Measurements from ENCODE around the gene ABCA9. TPM values are rescaled to one million over a fixed set of nuclear protein-coding genes. Genes with fewer than 3 reads are reported as not detected.

Gene ABCA9, protein sequence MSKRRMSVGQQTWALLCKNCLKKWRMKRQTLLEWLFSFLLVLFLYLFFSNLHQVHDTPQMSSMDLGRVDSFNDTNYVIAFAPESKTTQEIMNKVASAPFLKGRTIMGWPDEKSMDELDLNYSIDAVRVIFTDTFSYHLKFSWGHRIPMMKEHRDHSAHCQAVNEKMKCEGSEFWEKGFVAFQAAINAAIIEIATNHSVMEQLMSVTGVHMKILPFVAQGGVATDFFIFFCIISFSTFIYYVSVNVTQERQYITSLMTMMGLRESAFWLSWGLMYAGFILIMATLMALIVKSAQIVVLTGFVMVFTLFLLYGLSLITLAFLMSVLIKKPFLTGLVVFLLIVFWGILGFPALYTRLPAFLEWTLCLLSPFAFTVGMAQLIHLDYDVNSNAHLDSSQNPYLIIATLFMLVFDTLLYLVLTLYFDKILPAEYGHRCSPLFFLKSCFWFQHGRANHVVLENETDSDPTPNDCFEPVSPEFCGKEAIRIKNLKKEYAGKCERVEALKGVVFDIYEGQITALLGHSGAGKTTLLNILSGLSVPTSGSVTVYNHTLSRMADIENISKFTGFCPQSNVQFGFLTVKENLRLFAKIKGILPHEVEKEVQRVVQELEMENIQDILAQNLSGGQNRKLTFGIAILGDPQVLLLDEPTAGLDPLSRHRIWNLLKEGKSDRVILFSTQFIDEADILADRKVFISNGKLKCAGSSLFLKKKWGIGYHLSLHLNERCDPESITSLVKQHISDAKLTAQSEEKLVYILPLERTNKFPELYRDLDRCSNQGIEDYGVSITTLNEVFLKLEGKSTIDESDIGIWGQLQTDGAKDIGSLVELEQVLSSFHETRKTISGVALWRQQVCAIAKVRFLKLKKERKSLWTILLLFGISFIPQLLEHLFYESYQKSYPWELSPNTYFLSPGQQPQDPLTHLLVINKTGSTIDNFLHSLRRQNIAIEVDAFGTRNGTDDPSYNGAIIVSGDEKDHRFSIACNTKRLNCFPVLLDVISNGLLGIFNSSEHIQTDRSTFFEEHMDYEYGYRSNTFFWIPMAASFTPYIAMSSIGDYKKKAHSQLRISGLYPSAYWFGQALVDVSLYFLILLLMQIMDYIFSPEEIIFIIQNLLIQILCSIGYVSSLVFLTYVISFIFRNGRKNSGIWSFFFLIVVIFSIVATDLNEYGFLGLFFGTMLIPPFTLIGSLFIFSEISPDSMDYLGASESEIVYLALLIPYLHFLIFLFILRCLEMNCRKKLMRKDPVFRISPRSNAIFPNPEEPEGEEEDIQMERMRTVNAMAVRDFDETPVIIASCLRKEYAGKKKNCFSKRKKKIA (N-terminal part only)
- not detected in 3 replicates for total RNA-seq (2021)
- percentile 13 among the genes with signal in this experiment for Bru-seq, nascent RNA
- long read RNA-seq, experiment 1: 0 reads
- long read RNA-seq, experiment 2: 0 reads
- long read RNA-seq, experiment 3: 0 reads

- POLR2A ChIA-PET: no interaction called here
- CTCF ChIA-PET: no interaction called here
- Mint-ChIP-seq H3K4me1 (peaks cover 4% of the 10 kb centered on the region; the same call in 1 of the 2 replicates), H3K4me3 (no peak within 1 kb of the TSS), H3K27ac (no peak within 1 kb of the TSS), H3K9me3 (no peaks in the 10 kb centered on the region), H3K36me3 (no peaks in the 10 kb centered on the region), H3K27me3 (ENCODE audit: low read depth) (no peaks in the 10 kb centered on the region)
- DNase-seq (ENCODE audit: low spot score) (no peak), ATAC-seq (no peak)
- no peak for TF ChIP-seq ZNF317 (CRISPR knock-in tag; IDR thresholded peaks at IDR 0.05; ENCODE audit: borderline replicate concordance, low read depth)
- TF ChIP-seq, protein P1, sequence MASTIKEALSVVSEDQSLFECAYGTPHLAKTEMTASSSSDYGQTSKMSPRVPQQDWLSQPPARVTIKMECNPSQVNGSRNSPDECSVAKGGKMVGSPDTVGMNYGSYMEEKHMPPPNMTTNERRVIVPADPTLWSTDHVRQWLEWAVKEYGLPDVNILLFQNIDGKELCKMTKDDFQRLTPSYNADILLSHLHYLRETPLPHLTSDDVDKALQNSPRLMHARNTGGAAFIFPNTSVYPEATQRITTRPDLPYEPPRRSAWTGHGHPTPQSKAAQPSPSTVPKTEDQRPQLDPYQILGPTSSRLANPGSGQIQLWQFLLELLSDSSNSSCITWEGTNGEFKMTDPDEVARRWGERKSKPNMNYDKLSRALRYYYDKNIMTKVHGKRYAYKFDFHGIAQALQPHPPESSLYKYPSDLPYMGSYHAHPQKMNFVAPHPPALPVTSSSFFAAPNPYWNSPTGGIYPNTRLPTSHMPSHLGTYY (CRISPR knock-in tag; IDR thresholded peaks at IDR 0.05): no peak
- TF ChIP-seq, protein P2, sequence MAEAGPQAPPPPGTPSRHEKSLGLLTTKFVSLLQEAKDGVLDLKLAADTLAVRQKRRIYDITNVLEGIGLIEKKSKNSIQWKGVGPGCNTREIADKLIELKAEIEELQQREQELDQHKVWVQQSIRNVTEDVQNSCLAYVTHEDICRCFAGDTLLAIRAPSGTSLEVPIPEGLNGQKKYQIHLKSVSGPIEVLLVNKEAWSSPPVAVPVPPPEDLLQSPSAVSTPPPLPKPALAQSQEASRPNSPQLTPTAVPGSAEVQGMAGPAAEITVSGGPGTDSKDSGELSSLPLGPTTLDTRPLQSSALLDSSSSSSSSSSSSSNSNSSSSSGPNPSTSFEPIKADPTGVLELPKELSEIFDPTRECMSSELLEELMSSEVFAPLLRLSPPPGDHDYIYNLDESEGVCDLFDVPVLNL (CRISPR knock-in tag; IDR thresholded peaks at IDR 0.05; ENCODE audit: borderline replicate concordance, low read depth): no peak
- TF ChIP-seq IRF1 (CRISPR knock-in tag; IDR thresholded peaks at IDR 0.05): no peak
- no peak for TF ChIP-seq NR1H2 (CRISPR knock-in tag; IDR thresholded peaks at IDR 0.05)
- TF ChIP-seq ZNF232 (CRISPR knock-in tag; IDR thresholded peaks at IDR 0.05): no peak
- TF ChIP-seq, protein P3, sequence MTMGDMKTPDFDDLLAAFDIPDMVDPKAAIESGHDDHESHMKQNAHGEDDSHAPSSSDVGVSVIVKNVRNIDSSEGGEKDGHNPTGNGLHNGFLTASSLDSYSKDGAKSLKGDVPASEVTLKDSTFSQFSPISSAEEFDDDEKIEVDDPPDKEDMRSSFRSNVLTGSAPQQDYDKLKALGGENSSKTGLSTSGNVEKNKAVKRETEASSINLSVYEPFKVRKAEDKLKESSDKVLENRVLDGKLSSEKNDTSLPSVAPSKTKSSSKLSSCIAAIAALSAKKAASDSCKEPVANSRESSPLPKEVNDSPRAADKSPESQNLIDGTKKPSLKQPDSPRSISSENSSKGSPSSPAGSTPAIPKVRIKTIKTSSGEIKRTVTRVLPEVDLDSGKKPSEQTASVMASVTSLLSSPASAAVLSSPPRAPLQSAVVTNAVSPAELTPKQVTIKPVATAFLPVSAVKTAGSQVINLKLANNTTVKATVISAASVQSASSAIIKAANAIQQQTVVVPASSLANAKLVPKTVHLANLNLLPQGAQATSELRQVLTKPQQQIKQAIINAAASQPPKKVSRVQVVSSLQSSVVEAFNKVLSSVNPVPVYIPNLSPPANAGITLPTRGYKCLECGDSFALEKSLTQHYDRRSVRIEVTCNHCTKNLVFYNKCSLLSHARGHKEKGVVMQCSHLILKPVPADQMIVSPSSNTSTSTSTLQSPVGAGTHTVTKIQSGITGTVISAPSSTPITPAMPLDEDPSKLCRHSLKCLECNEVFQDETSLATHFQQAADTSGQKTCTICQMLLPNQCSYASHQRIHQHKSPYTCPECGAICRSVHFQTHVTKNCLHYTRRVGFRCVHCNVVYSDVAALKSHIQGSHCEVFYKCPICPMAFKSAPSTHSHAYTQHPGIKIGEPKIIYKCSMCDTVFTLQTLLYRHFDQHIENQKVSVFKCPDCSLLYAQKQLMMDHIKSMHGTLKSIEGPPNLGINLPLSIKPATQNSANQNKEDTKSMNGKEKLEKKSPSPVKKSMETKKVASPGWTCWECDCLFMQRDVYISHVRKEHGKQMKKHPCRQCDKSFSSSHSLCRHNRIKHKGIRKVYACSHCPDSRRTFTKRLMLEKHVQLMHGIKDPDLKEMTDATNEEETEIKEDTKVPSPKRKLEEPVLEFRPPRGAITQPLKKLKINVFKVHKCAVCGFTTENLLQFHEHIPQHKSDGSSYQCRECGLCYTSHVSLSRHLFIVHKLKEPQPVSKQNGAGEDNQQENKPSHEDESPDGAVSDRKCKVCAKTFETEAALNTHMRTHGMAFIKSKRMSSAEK (CRISPR knock-in tag; IDR thresholded peaks at IDR 0.05; ENCODE audit: borderline replicate concordance): no peak
- TF ChIP-seq, protein P4, sequence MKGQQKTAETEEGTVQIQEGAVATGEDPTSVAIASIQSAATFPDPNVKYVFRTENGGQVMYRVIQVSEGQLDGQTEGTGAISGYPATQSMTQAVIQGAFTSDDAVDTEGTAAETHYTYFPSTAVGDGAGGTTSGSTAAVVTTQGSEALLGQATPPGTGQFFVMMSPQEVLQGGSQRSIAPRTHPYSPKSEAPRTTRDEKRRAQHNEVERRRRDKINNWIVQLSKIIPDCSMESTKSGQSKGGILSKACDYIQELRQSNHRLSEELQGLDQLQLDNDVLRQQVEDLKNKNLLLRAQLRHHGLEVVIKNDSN (CRISPR knock-in tag; IDR thresholded peaks at IDR 0.05): no peak
- TF ChIP-seq SP1 (CRISPR knock-in tag; conservative IDR thresholded peaks at IDR 0.05): no peak
- no peak for TF ChIP-seq JUN (CRISPR knock-in tag; IDR thresholded peaks at IDR 0.05)
- TF ChIP-seq, protein P5, sequence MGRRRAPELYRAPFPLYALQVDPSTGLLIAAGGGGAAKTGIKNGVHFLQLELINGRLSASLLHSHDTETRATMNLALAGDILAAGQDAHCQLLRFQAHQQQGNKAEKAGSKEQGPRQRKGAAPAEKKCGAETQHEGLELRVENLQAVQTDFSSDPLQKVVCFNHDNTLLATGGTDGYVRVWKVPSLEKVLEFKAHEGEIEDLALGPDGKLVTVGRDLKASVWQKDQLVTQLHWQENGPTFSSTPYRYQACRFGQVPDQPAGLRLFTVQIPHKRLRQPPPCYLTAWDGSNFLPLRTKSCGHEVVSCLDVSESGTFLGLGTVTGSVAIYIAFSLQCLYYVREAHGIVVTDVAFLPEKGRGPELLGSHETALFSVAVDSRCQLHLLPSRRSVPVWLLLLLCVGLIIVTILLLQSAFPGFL (CRISPR knock-in tag; IDR thresholded peaks at IDR 0.05; ENCODE audit: borderline replicate concordance): no peak
- TF ChIP-seq ETV6 (CRISPR knock-in tag; IDR thresholded peaks at IDR 0.05): no peak
- no peak for TF ChIP-seq JAZF1 (CRISPR knock-in tag; IDR thresholded peaks at IDR 0.05)
- no peak for TF ChIP-seq FOXP1 (CRISPR knock-in tag; IDR thresholded peaks at IDR 0.05; ENCODE audit: borderline replicate concordance)
Observed at GRCh38 chr17:69060822-69061221, at the start of gene ABCA9. Gene ABCA9, minus strand, starts transcription at chr17:69060927. Its CDS starts 9,801 bp downstream, at chr17:69051126.
